Astrocyte of the cerebellum (primary cell): Measurements from ENCODE around the gene DDX28.
"Not testable (repeated sequence)": the region's sequence is repeated elsewhere in the genome, so short reads cannot be mapped to it uniquely, and the experiment has no call there.

Experiments used
- DNase-seq: peaks from one replicate; pipeline ENCODE4 v3.0.0-alpha.2; 2011; ENCODE audit warnings: low read depth
- H3K4me3 ChIP-seq: 2 replicates; pipeline ENCODE4 v1.5.1; 2011; ENCODE audit warnings: mild to moderate bottlenecking, low read depth, low read length, moderate library complexity
- CTCF ChIP-seq: IDR thresholded peaks from 2 replicates; pipeline ENCODE4 v1.5.1; 2012; ENCODE audit warnings: low read length, low read depth, moderate library complexity, mild to moderate bottlenecking; ENCODE audit errors: missing control alignments
- in situ Hi-C: cut with HindIII; loops from 2 replicates; pipeline ENCODE4 v1.10.0; 2017; ENCODE audit warnings: low sequenced_read_pairs

The DDX28 gene

GRCh38 chr16:68022278-68022727 lies 729 bp downstream of the DDX28 start:
- DNase-seq = no peak
- TF ChIP-seq CTCF = no peak
- peak overlapping the region; percentile 98 for H3K4me3 ChIP-seq
- in situ Hi-C loops = loop anchor here (25.0 kb wide), 1 partner anchor 110 kb away; no protein-coding TSS in a partner anchor

GRCh38 chr16:68021490-68021889 lies 1.5 kb downstream of the DDX28 start:
- in situ Hi-C loops = loop anchor here (25.0 kb wide), 1 partner anchor 109 kb away; no protein-coding TSS in a partner anchor
- TF ChIP-seq CTCF = no peak
- no peak for DNase-seq
- no peak overlapping the region for H3K4me3 ChIP-seq

- no peak for DNase-seq
- TF ChIP-seq CTCF = no peak
- in situ Hi-C loops = loop anchor here (25.0 kb wide), 1 partner anchor 107 kb away; no protein-coding TSS in a partner anchor
- H3K4me3 ChIP-seq = no peak overlapping the region
Measured at GRCh38 chr16:68019167-68019680, 3.8 kb downstream of the DDX28 start.

GRCh38 chr16:68015681-68016080 lies 7.4 kb downstream of the DDX28 start, which contains the start of gene DPEP2NB:
Gene DPEP2NB, minus strand, starts transcription at chr16:68015911. Its CDS starts 141 bp downstream, at chr16:68015770.
- in situ Hi-C loops = loop anchor here (25.0 kb wide), 1 partner anchor 103 kb away; no protein-coding TSS in a partner anchor
- TF ChIP-seq CTCF = no peak
- H3K4me3 ChIP-seq = no peak within 1 kb of the TSS
- no peak for DNase-seq

- no peak for DNase-seq
- in situ Hi-C loops = loop anchor here (25.0 kb wide), 1 partner anchor 101 kb away; no protein-coding TSS in a partner anchor
- no peak for TF ChIP-seq CTCF
- H3K4me3 ChIP-seq = no peak overlapping the region
Measured at GRCh38 chr16:68013440-68013839, 9.6 kb downstream of the DDX28 start.

- not testable (repeated sequence) for H3K4me3 ChIP-seq, DNase-seq
- in situ Hi-C loops = loop anchor here (25.0 kb wide), 1 partner anchor 98 kb away; no protein-coding TSS in a partner anchor
Measured at GRCh38 chr16:68009872-68010271, 13.2 kb downstream of the DDX28 start.

- no peak for TF ChIP-seq CTCF
- no peak for DNase-seq
- in situ Hi-C loops = loop anchor here (25.0 kb wide), 1 partner anchor 97 kb away; no protein-coding TSS in a partner anchor
- no peak overlapping the region for H3K4me3 ChIP-seq
Measured at GRCh38 chr16:68009157-68009735, 13.8 kb downstream of the DDX28 start.
